Vagina (tissue), 2 donors: ENCODE measurements around the gene INSR. TPM values are rescaled to one million over a fixed set of nuclear protein-coding genes. Genes with fewer than 3 reads are reported as not detected.

Experiments
- DNase-seq, 2 donors: peaks; one replicate each; pipeline ENCODE4 v3.0.0-alpha.2; 2017; ENCODE audit errors: extremely low spot score in 2 of 2
- H3K27ac ChIP-seq: fragments of 200-600 bp; sonication (generic); one replicate; pipeline ENCODE4 v1.5.1; 2019
- H3K27me3 ChIP-seq: fragments of 200-600 bp; sonication (generic); one replicate; pipeline ENCODE4 v1.5.1; 2019
- H3K36me3 ChIP-seq, 2 donors: fragments of 200-600 bp; sonication (generic); one replicate each; pipeline ENCODE4 v1.5.1; 2017 to 2019
- H3K4me1 ChIP-seq: fragments of 200-600 bp; sonication (generic); one replicate; pipeline ENCODE4 v1.5.1; 2019
- H3K4me3 ChIP-seq, 2 donors: fragments of 200-600 bp; sonication (generic); 1 replicate in 1 of 2; 2 replicates in 1 of 2; pipeline ENCODE4 v1.5.1; 2016 to 2019
- H3K9me3 ChIP-seq: fragments of 200-600 bp; sonication (generic); one replicate; pipeline ENCODE4 v1.5.1; 2019
- CTCF ChIP-seq, 3 experiments: fragments of 450-650 bp in 2 of 3; fragments of 200-600 bp in 1 of 3; sonication (generic) in 1 of 3; IDR thresholded peaks; one replicate each; pipeline ENCODE4 v1.5.1; 2017 to 2019; ENCODE audit warnings: antibody characterized with exemption in 3 of 3, mild to moderate bottlenecking in 2 of 3, moderate library complexity in 2 of 3
- POLR2A ChIP-seq, 2 donors: fragments of 450-650 bp; IDR thresholded peaks; one replicate each; pipeline ENCODE4 v1.6.1; 2017; ENCODE audit warnings: antibody characterized with exemption in 2 of 2, mild to moderate bottlenecking in 2 of 2, moderate library complexity in 2 of 2
- POLR2AphosphoS5 ChIP-seq, 2 donors: sonication (generic); formaldehyde crosslinking; IDR thresholded peaks; one replicate each; pipeline ENCODE4 v1.9.0; 2017; ENCODE audit warnings: antibody characterized with exemption in 2 of 2, mild to moderate bottlenecking in 2 of 2, low read depth in 1 of 2; ENCODE audit not compliant: insufficient read depth in 1 of 2
- intact Hi-C: fragments of 100-400 bp; cut with DNase I; formaldehyde crosslinking; loops from one replicate; pipeline ENCODE4 v1.15.1; 2023
- total RNA-seq: library from RNA; depleted of rRNA; stranded (reverse); fragments of >200 nt; gene quantifications from one replicate; pipeline ENCODE4 v1.2.3, GENCODE V29; 2016

Gene INSR
- total RNA-seq, 1 donor from 2014 or later: 86.7 TPM

- intact Hi-C loops: no loop called here
- no peaks in the 10 kb centered on the region for H3K4me1 ChIP-seq
- peaks cover 0 to 51% of the 10 kb centered on the region in 2 donors for H3K36me3 ChIP-seq
- TF ChIP-seq POLR2A (IDR thresholded peaks at IDR 0.05): no peak
- TF ChIP-seq CTCF (IDR thresholded peaks at IDR 0.05): no peak
- no peak for TF ChIP-seq POLR2AphosphoS5 (IDR thresholded peaks at IDR 0.05; ENCODE audit: insufficient read depth in 1 of 2, low read depth in 1 of 2)
- no peak overlapping the region for H3K27ac ChIP-seq
- no peak overlapping the region for H3K4me3 ChIP-seq
- DNase-seq: no peak
- no peaks in the 10 kb centered on the region for H3K27me3 ChIP-seq
- H3K9me3 ChIP-seq: no peaks in the 10 kb centered on the region
Observed at GRCh38 chr19:7119582-7119981, 174.6 kb downstream of the INSR start.

DNA sequence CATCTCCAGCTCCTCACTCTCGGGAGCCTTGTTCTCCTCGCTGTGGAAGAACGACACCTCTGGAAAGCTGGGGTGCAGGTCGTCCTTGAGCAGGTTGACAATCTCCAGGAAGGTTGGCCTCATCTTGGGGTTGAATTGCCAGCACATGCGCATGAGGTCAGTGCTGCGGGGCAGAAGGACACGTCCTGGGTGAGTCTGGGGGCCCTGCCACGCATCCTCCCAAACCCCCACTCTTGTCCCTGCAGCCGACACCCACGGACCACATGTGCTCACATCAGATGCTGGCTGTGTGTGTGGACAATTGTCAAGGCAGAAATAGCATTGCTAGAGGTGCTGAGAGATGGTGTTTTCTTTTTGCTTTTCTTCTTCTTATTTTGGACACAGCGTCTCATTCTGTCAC lies 177.0 kb downstream of the INSR start:
- no peaks in the 10 kb centered on the region for H3K9me3 ChIP-seq
- intact Hi-C loops: no loop called here
- no peaks in the 10 kb centered on the region for H3K27me3 ChIP-seq
- H3K36me3 ChIP-seq: peaks cover 0 to 40% of the 10 kb centered on the region in 2 donors
- H3K4me1 ChIP-seq: no peaks in the 10 kb centered on the region
- H3K4me3 ChIP-seq: no peak overlapping the region
- TF ChIP-seq POLR2AphosphoS5 (IDR thresholded peaks at IDR 0.05; ENCODE audit: insufficient read depth in 1 of 2, low read depth in 1 of 2) (peak in 1 of 2 donors; percentile 21), CTCF (IDR thresholded peaks at IDR 0.05) (no peak)
- no peak for DNase-seq
- no peak overlapping the region for H3K27ac ChIP-seq

- Histone ChIP-seq H3K4me3 (no peak overlapping the region), H3K4me1 (no peaks in the 10 kb centered on the region), H3K36me3 (peaks cover 0 to 27% of the 10 kb centered on the region in 2 donors), H3K9me3 (no peaks in the 10 kb centered on the region), H3K27me3 (no peaks in the 10 kb centered on the region), H3K27ac (no peak overlapping the region)
- TF ChIP-seq POLR2A (IDR thresholded peaks at IDR 0.05): no peak
- TF ChIP-seq POLR2AphosphoS5 (IDR thresholded peaks at IDR 0.05; ENCODE audit: insufficient read depth in 1 of 2, low read depth in 1 of 2): no peak
- TF ChIP-seq CTCF (IDR thresholded peaks at IDR 0.05): no peak
- no peak for DNase-seq
- intact Hi-C loops: no loop called here
Observed at GRCh38 chr19:7115721-7116120, 178.5 kb downstream of the INSR start.

GRCh38 chr19:7113233-7113632 lies 181.0 kb downstream of the INSR start:
- no peak overlapping the region for H3K4me3 ChIP-seq
- TF ChIP-seq CTCF (IDR thresholded peaks at IDR 0.05) (no peak), POLR2AphosphoS5 (IDR thresholded peaks at IDR 0.05; ENCODE audit: insufficient read depth in 1 of 2, low read depth in 1 of 2) (no peak), POLR2A (IDR thresholded peaks at IDR 0.05) (no peak)
- H3K4me1 ChIP-seq: no peaks in the 10 kb centered on the region
- no peaks in the 10 kb centered on the region for H3K27me3 ChIP-seq
- H3K27ac ChIP-seq: no peak overlapping the region
- DNase-seq: no peak
- H3K36me3 ChIP-seq: peaks cover 0 to 14% of the 10 kb centered on the region in 2 donors
- intact Hi-C loops: no loop called here
- no peaks in the 10 kb centered on the region for H3K9me3 ChIP-seq

- DNase-seq: no peak
- Histone ChIP-seq H3K9me3 (no peaks in the 10 kb centered on the region), H3K36me3 (peaks cover 0 to 14% of the 10 kb centered on the region in 2 donors), H3K27ac (no peak overlapping the region), H3K27me3 (no peaks in the 10 kb centered on the region), H3K4me1 (no peaks in the 10 kb centered on the region), H3K4me3 (no peak overlapping the region)
- TF ChIP-seq POLR2A (IDR thresholded peaks at IDR 0.05): no peak
- no peak for TF ChIP-seq POLR2AphosphoS5 (IDR thresholded peaks at IDR 0.05; ENCODE audit: insufficient read depth in 1 of 2, low read depth in 1 of 2)
- TF ChIP-seq CTCF (IDR thresholded peaks at IDR 0.05): no peak
- intact Hi-C loops: no loop called here
Observed at GRCh38 chr19:7112675-7113074, 181.5 kb downstream of the INSR start.
